ENCODE data around the gene KRT85. TPM values are rescaled to one million over a fixed set of nuclear protein-coding genes. Genes with fewer than 3 reads are reported as not detected.

KRT85 gene
- total and polyA plus RNA-seq, 2 of the 4 experiments (the other 2 are of a cell fraction), result not detected

DNA sequence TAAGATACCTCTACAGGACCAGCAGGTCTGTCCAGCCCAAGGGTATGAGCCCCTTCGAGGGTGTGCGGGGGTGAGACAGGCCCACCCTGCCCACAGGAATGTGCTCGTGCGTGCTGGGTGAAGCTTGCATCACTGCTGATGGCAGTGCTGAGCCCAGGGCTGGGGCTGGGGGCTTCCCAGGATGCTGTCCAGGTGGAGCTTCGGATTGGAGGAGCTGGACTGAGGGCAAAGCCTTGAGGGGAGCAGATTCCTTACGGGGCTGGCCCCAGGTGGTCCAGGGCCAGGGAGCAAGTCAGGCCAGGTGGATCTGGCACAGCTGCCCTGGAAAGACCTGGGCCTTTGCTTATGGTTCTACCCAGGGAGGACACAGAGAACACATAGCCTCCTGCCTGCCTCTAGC, 2.5 kb upstream of the KRT85 start:
- H3K23ac ChIP-seq (ENCODE audit: low read depth, low read length), result no peak overlapping the region
- CTCF ChIA-PET, result no interaction called here
- intact Hi-C loops (cut with micrococcal nuclease), result loop anchor here (5.0 kb wide), 1 partner anchor 612 kb away; no protein-coding TSS in a partner anchor

More for the DNA sequence above, 2.5 kb upstream of the KRT85 start:
- Histone ChIP-seq H2AK9ac (replicated peaks; ENCODE audit: low read depth, low read length, poor library complexity) (no peak overlapping the region), H3K9me1 (ENCODE audit: insufficient read depth, low read length) (peaks cover 3% of the 10 kb centered on the region; the same call in 1 of the 2 replicates), H4K5ac (ENCODE audit: low read depth, low read length) (no peak overlapping the region), H2BK15ac (ENCODE audit: low read depth, low read length) (no peak overlapping the region), H3K36me3 (ENCODE audit: control insufficient read depth, insufficient read depth, low read length) (no peaks in the 10 kb centered on the region), H3K56ac (ENCODE audit: extremely low read depth, insufficient read depth, low read length) (no peak overlapping the region), H3K9me3 (ENCODE audit: control insufficient read depth, insufficient read depth, low read length) (no peaks in the 10 kb centered on the region), H4K8ac (ENCODE audit: low read depth in 2 of 2, low read length in 2 of 2) (no peak overlapping the region), H2AFZ (replicated peaks; ENCODE audit: low read length, poor library complexity) (no peak overlapping the region), H3K27ac (ENCODE audit: insufficient read depth, low read length) (no peak overlapping the region), H3K79me1 (ENCODE audit: low read depth in 1 of 2, low read length in 2 of 2) (no peaks in the 10 kb centered on the region), H2BK20ac (ENCODE audit: low read depth, low read length) (no peak overlapping the region), H2AK5ac (ENCODE audit: low read depth, low read length) (no peak overlapping the region), H2BK120ac (ENCODE audit: low read depth, low read length) (no peak overlapping the region), H4K91ac (ENCODE audit: insufficient read depth, low read depth, low read length) (no peak overlapping the region), H3K4me2 (ENCODE audit: low read depth, low read length) (no peak overlapping the region), H3K18ac (ENCODE audit: low read depth, low read length) (no peak overlapping the region), H3K14ac (replicated peaks; ENCODE audit: low read depth, low read length) (no peak overlapping the region), H3K4me3 (ENCODE audit: insufficient read depth, low read depth, low read length) (no peak overlapping the region), H3K4ac (ENCODE audit: low read depth, low read length) (no peak overlapping the region), H3K27me3 (ENCODE audit: control insufficient read depth, insufficient read depth, low read length) (peaks cover 47% of the 10 kb centered on the region), H2BK5ac (ENCODE audit: low read depth, low read length, poor library complexity, severe bottlenecking) (no peak overlapping the region), H4K20me1 (ENCODE audit: insufficient read depth, low read length) (no peaks in the 10 kb centered on the region), H3K9ac (ENCODE audit: low read depth, low read length) (no peak overlapping the region), H3K4me1 (ENCODE audit: control insufficient read depth, insufficient read depth, low read length) (no peaks in the 10 kb centered on the region)
- POLR2A ChIA-PET (ENCODE audit: unreplicated experiment), result no interaction called here
- no peak for DNase-seq
- WGBS, 2 experiments (ENCODE audit: extremely low coverage in 2 of 2, insufficient read length in 1 of 2), result no CpG with 5 or more reads among the region's 6 CpGs
- dilution Hi-C loops (cut with HindIII; ENCODE audit: low sequenced_read_pairs, unreplicated experiment), result no loop called here
- in situ Hi-C loops (cut with MboI; ENCODE audit: low sequenced_read_pairs), result loop anchor here (5.0 to 10.0 kb wide), 2 partner anchors 507 to 615 kb away; no protein-coding TSS in a partner anchor
- no peak for ATAC-seq (ENCODE audit: low read depth)
- BruUV-seq (replicated peaks), result no TSS peak
- TF ChIP-seq CHD1 (IDR thresholded peaks at IDR 0.05; ENCODE audit: low read depth, low read length), result no peak
- no peak for TF ChIP-seq SMC3 (IDR thresholded peaks at IDR 0.05; ENCODE audit: low read depth, low read length)
- no peak for TF ChIP-seq FOS (IDR thresholded peaks at IDR 0.05; ENCODE audit: low read depth, low read length)
- TF ChIP-seq POLR2A (IDR thresholded peaks at IDR 0.05; ENCODE audit: low read depth, low read length), result no peak
- no peak for TF ChIP-seq BHLHE40 (IDR thresholded peaks at IDR 0.05; ENCODE audit: low read depth, low read length)
- TF ChIP-seq RFX5 (IDR thresholded peaks at IDR 0.05; ENCODE audit: low read depth, low read length), result no peak
- no peak for TF ChIP-seq MXI1 (IDR thresholded peaks at IDR 0.05; ENCODE audit: borderline replicate concordance, low read depth, low read length)
- TF ChIP-seq RCOR1 (IDR thresholded peaks at IDR 0.05; ENCODE audit: insufficient replicate concordance, low read length), result no peak
- TF ChIP-seq RAD21 (IDR thresholded peaks at IDR 0.05; ENCODE audit: low read length), result no peak
- TF ChIP-seq, protein P1, sequence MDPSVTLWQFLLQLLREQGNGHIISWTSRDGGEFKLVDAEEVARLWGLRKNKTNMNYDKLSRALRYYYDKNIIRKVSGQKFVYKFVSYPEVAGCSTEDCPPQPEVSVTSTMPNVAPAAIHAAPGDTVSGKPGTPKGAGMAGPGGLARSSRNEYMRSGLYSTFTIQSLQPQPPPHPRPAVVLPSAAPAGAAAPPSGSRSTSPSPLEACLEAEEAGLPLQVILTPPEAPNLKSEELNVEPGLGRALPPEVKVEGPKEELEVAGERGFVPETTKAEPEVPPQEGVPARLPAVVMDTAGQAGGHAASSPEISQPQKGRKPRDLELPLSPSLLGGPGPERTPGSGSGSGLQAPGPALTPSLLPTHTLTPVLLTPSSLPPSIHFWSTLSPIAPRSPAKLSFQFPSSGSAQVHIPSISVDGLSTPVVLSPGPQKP (IDR thresholded peaks at IDR 0.05; ENCODE audit: borderline replicate concordance, low read depth, low read length), result no peak
